ENCODE results near the gene STYX.
"Not testable (repeated sequence)": the region's sequence is repeated elsewhere in the genome, so short reads cannot be mapped to it uniquely, and the experiment has no call there.

STYX gene

GRCh38 chr14:52729035-52729434 is 931 bp upstream of the STYX start:
- not testable (repeated sequence) for FAIRE-seq

DNA sequence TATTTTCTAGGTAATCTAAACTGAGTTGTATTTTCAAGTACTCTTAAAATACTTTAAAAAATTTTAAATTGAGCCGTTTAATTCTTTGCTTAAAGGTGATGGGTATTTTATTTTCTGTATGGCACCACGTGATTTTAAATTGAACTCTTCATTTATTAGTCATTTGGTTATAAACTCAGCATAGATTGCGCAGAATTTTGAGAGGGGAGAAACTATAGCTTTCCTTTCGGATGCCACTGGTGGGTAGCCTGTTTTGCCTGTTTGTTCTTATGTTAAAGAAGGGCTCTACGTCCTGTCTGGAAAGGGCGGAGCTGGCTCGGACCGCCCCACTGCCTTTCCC is 411 bp upstream of the STYX start:
- peak; percentile 85 for FAIRE-seq

DNA sequence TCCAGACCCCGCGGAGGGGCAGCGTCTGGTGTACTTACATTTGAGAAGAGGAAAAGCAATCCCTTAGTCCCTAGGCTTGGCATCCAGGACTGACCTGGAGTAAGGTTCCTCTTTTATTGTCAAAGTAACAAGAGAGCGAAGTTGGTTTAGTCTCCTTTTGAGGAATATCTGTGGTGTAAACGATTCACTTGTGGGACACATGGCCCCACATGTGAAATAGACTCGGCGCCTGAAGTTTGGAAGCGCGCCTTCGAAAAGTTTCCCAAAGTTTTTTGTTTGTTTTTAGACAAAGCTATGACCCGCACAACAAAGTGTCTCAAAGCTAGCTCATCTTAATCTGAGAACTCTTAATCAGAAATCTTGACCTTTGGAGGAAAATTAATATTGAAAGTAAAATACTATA is 744 bp downstream of the STYX start:
- FAIRE-seq: no peak

DNA sequence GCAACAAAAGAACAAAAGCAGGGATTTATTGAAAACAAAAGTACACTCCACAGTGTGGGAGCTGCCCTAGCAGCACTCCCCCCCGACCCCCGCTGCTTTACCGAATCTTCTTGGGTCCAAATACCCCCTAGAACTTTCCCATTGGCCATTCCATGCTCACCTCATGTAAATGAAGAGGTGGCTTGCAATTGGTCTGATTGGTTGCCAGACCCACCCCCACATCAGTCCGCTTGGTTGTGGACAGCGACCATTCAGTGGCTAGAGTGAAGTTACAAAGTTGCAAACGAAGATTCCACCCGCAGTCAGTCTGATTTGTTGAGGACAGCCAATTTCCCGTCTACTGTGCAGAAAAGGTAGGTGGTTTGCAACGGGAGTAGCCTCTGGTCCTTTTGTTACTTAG is 3.9 kb downstream of the STYX start:
- FAIRE-seq: no peak

GRCh38 chr14:52735921-52736489 is 6.0 kb downstream of the STYX start:
- FAIRE-seq: no peak

DNA sequence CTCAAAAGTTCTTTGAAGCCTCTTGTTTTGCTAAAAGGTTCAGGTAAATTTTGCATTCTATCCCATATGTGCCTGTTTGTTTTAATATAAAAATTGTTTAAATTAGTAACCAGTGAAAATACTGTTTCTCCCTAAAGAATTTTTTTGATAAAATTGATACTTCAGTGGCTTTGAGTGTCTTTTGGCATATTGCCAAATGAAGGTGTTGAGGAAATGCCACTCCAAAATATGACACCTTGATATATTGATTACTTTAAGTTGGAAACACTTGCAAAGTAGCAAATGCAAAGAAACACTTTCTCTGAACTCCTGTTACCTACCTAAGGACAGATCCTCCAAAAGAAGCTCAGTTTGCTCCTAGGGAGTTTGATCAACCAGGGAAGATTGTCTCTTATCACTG is 8.4 kb downstream of the STYX start:
- no peak for FAIRE-seq

- no peak for FAIRE-seq
These were observed 10.8 kb downstream of the STYX start for GRCh38 chr14:52740751-52741150.

DNA sequence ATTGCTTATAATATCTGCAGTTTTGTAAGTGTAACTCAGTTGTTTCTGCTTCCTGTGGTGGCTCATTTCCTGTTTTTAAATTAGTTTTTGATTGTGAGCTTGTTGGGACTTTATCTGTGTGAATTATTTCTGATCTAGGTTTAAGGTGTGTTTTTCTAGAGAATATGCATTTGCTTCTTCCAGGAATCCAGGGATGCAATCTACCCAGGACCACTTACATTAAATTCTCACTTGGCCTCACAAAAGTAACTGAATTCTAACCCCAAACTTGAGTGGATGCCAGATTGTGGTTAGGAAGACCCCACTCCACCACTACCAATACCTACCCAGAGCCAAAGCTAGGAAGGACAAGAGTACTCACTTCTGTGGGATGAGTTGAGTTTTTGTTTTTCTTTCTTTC is 11.9 kb downstream of the STYX start:
- FAIRE-seq: no peak

- FAIRE-seq: no peak
These were observed 18.8 kb downstream of the STYX start for GRCh38 chr14:52748647-52749292.

DNA sequence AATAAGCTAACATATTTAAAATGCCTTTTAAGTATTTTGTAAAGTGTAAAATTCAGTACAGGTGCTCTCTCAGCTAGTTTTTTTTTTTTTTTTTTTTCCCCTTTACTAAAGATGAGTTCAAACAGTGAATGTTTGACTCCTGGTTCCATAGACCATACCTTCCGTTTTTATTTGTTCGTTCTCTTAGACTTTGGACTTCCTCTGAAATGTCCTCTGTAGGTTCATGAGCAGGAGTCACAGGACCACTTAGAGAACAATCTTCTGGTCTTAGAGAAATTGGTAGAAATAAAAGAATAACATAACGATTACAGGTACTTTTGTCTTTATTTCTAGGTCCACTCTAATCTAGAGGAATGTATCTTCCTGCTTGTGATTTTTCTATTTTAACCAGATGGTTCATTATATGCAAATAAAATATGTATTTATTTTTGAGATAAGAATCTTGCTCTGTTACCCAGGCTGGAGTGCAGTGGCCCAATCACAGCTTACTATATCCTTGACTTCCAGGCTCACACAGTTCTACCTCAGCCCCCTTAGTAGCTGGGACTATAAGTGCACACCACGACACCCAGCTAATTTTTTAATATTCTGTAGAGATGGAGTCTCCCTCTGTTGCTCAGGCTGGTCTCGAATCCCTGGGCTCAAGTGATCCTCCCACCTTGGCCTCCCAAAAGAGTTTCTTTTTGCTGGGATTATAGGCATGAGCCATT is 25.8 kb downstream of the STYX start:
- no peak for FAIRE-seq

DNA sequence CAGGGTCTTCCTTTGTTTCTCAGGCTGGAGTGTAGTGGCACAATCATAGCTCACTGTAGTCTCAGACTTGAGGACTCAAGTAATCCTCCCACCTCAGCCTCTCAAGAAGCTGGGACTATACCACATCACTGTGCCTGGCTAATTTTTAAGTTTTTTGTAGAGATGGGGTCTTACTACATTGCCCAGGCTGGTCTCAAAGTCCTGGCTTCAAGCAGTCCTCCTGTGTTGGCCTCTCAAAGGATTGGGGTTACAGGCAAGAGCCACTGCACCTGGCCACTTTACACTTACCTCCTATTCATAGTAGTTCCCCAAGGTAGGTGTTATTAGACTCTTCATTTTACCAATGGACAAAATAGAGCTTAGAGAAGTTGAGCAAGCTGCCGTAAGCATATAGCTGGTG is 29.2 kb downstream of the STYX start:
- FAIRE-seq: no peak

DNA sequence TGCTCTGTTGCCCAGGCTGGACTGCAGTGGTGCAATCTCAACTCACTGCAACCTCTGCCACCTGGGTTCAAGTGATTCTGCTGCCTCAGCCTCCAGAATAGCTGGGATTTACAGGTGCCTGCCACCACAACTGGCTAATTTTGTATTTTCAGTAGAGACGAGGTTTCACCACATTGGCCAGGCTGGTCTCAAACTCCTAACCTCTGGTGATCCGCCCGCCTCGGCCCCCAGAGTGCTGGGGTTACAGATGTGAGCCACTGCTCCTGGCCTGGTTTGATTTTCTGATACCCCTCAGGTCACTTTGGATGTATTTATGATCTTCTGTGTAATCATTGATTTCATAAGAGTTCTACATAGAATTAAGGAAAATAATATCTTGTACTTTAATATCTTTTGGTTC is 33.0 kb downstream of the STYX start:
- not testable (repeated sequence) for FAIRE-seq

- no peak for FAIRE-seq
These were observed 37.3 kb downstream of the STYX start for GRCh38 chr14:52767058-52767833.

DNA sequence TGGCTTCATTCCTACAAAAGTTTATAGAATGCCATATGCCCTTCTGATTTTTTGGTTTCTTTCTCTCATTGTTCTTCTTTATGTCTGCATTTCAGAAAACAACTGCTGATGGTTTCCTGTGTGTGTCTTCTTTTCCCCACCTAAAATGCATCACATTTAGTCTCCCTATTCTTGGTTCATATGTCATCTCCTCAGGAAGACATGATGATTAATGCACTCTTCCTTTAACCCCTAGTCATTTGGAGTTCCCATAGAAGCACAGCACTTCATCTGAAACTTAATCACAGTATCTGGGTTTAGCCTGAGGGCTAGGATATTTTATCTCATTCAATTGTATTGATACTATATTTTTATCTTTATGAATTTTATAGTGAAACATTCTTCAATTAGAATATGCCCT is 39.9 kb downstream of the STYX start:
- no peak for FAIRE-seq

DNA sequence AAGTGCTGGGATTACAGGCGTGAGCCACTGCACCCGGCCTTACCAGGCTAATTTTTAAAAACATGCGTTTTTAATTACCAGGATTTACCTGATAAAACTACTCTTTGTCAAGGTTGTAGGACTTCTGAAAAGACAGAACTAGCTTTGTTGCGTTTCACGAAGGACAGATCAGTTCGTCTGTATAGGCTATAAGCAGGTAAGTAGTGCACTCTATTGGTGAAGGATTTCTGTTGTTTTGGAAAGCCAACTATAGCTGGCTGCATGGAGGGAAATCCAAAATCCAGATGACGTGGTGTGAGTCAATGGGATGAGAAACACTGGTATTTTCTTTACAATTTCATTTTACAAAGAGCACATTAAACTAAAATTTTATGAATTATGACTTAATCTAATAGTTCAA is 46.9 kb downstream of the STYX start:
- no peak for FAIRE-seq

GRCh38 chr14:52778702-52779101 is 48.7 kb downstream of the STYX start:
- FAIRE-seq: no peak

DNA sequence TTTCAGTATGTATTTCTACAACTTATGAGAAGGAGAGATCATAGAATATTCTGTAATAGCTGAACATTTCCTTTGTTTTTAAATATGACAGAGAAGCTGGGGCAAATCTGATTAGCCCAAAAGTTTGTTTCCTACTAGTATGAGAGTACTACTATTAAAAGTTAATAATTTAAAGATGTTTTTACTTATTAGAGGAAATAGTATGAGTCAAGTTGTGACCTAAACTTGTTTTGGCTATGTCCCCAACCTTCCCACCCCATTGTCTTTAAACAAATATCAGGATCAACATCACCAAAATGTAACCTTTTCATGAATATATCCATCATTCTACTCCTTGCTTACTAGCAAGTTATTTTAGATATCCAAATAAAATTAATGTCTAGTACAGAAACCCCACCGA is 50.9 kb downstream of the STYX start:
- FAIRE-seq: peak; percentile 34

DNA sequence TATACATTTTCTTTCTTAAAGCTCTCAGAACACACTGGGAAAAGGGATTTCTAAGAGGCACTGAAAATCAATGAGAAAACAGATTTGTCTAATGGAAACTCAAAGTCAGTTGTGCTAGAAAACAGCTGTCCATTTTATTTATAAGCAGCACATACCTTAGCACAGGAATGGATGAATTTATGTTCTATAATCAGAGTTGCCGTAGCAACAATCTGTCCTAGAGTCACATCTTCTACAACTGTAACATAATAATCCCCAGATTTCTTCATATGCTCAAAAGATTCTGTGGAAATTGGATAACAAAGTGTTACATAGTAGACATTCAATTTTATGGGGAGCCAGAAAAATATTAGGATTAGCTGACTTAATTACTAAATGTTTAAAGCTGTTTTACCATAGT is 51.7 kb downstream of the STYX start:
- no peak for FAIRE-seq

DNA sequence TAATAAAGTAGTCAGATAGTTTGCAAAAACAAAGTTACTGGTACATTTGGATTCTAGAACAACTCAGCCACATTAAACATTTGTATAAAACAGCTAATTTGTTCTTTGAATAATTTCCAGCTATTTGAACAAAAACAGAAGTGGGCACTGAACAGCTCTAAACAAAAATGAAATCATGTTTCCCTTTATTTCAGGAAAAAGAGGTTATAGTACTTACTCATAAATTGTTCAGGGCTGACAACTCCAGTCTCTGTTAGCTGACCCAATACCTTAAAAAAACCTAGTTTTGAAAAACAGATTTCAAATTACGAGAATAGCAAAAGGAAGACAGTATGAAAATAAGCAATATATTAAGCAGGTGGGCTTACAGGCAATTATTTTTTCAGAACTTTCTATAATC is 53.2 kb downstream of the STYX start:
- FAIRE-seq: no peak

GRCh38 chr14:52786887-52787286 is 56.9 kb downstream of the STYX start:
- FAIRE-seq: no peak

GRCh38 chr14:52789118-52789517 is 59.2 kb downstream of the STYX start:
- no peak for FAIRE-seq

DNA sequence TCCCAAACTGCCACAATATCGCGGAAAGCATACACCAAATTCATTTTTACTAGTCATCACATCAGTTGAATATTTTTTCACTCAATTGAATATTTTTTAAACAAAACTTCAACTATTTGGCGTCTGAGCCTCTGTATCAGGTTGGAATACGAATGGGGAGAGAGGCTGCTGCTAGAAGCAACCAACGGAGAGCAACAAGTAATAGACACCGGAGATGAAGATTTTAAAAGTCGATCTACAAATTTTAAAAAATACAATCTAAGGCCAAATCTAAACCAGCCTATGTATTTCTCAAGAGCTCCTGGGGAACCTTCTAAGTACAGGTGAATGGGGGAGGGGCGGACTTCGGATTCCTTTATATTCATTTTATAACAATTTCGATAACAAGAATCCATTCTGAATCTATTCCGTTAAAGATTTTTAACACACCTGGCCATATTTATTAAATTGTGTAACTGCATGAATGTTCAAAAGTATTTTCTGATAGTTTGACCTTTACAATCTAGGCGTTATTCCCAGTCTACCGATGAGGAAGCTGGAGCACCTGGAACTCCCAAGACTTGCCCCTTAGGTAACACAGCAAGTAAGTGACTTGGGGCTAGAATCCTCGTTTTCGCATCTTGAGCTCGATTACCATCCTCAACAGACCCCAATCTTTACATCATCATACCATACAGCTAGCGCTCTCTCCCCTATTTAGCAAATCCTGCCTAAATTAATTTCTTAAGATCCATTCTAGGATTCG is 60.2 kb downstream of the STYX start:
- FAIRE-seq: no peak

DNA sequence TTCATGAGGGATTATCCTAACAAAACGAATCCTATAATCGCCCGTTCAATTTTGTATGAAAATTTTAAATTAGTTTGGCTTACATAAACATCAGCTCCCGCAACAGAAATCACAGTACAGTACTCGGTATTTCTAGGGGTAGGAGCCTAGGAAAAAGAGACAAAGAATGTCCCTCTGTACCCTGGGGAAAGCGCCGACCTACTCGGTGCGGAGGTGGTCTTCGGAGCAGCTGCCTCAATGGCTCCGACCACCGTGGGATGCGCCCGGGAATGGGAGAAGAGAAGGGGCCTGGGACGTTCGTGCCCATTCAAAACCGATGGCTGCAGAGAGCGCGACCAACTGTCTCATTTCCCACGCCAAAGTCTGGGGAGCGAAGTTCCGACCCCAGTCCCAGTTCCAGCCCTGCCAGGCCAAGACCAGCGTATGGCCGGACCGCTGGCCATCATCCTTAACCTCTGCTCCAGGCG is 60.8 kb downstream of the STYX start:
- FAIRE-seq: no peak
